ENCODE measurements around the gene ASB10.

The ASB10 gene

DNA sequence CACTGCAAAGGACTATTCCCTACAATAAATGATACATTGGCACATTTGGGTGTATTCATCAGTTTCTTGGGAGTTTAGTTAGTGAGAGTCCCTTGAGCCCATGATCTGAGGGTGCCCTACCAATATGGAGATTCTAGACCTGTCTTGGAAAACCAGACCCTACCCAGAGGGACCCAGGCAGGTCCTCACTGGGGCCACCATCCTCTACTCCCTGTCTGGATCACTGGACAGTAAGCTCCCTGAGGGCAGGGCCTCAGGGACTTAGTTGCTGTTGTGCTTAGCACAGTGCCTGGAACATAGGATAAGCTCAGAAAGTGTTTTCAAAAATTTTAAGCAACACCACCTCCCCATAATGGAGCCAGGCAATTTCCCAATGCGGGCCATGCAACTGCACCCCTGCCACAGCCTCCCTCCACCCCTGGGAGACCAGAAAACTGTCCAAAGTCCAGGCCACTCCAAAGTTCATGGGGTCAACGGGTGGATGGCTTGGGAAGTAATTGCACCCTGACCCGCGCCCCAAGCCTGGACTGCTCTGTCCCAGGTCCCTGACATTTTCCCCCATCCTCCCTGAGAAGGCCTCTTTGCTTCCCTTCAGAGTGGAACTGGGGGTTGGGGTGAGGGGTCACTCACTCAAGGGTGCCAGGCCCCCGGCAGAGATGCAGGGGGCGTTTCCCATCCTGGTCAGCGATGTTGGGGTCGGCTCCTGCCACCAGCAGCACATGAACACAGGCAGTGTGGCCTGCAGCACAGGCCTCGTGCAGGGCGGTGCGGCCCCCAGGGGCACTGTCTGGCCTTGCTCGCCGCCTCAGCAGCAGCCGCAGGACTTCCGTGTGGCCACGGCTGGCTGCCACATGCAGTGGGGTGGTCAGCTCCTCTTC, 1.0 kb downstream of the ASB10 start:
- no peak for DNase-seq

DNA sequence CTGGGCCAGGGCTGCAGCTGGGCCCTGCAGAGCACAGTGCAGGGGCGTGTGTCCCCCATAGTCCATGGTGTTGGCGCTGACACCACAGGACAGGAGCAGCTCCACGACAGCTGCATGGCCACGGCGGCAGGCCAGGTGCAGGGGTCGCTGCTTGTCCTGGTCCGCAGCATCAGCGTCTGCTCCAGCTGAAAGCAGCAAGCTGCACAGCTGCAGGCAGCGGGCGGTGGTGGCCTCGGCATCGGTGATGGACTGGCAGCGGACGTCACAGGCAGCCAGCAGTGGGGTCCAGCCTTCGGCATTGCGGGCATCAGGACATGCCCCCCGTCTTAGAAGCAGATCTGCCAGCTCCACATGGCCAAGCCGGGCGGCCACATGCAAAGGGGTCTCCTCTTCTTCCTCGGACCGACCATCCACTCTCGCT, 6.0 kb downstream of the ASB10 start:
- DNase-seq: no peak

DNA sequence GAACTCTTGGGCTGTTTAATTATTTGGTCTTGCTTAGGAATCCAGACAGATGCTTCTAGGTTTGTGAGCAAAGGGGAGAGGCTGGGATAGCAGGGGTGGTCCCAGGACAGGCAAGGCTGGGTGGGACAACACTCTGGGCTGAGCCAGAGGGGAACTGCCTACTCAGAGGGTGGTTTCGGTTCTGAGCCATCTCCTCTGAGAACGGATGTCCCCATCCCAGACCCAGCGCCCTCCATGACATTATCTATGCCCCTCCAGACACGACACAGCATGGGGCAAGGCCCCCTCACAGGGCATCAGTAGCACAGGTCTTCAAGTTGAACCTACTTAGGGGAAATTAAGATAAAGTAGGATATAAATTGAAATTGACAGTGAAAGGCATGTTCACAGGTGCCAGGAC, 7.1 kb downstream of the ASB10 start:
- DNase-seq: no peak

DNA sequence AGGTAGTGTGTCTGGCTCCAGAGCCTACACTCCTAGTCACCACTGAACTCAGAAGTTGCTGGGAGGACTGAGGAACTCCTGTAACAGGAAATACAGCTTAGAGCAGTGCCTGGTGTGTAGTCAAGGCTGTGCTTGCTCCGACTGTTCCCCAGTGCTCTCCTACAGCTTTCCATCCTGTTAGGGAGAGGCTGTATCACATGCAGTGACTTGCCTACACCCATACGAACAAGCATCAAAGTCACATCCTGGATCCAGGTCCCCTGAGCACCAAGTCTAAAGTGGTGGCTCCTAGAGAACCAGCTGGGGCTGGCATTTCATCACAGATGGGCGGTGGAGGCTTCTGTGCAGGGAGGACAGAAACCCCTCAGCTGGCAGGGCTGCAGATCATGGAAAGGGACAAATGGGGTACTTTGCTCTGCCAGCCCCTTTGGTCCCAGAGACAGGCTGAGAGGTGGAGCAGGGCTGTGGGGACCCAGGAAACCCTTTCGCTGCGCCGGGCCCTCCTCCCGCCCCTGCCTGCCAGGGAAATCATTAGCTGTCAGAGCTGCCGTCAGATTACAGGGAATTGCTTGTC, 7.7 kb downstream of the ASB10 start:
- no peak for DNase-seq

DNA sequence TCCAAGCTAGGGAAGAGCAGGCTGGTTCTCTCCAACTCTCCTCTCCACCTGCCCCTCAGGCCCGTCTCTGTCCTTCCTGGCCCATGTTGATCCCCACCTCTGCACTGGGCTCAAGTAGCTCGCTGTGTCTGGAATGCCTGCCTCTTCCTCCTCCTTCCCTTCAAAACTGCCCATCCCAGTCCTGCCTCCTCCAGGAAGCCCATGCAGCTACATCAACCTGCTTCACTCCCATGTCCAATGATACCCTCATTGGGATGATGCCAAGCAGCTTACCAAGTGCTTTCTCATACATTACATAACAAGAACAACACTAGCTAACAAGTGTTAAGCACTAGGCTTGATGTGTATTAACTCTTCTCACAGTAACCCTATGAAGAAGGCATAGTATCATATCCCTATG, 8.2 kb downstream of the ASB10 start:
- no peak for DNase-seq

DNA sequence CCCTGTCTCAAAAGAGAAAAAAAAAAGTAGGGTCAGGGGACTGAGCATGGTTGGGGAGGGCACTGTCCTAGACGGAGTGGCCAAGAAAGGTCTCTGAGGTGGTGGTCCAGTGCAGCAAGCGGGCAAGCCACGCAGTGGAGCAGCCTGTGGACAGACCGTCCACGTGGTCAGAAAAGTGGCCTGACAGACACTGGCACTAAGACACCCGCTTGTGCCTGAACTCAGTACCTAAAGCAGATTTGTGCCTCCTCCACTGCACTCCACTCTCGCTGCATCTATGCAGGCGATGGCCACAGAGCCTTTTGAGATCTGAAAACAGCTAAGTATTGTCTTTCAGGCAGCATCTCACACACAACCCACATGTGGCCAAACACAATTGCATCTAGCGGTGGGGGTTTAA, 8.8 kb downstream of the ASB10 start:
- no peak for DNase-seq

DNA sequence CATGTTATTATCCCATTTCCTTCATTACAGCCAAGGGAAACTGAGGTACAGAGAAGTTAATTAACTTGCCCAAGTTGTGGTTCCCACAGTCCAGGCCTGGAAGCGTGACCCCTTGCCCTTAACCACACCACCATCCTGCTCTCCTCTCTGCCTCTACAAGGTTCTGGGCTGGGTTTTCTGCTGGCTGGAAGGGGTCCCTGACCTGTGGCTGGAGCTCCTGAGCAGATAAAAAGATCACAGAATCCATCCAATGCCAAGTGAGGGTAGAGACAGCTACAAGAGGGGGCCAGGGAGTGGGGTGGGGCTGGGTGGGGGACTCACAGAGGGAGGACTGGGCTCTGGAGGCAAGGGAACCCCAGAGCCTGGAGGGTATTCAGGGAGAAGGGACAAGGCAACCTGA, 9.7 kb downstream of the ASB10 start:
- DNase-seq: no peak

DNA sequence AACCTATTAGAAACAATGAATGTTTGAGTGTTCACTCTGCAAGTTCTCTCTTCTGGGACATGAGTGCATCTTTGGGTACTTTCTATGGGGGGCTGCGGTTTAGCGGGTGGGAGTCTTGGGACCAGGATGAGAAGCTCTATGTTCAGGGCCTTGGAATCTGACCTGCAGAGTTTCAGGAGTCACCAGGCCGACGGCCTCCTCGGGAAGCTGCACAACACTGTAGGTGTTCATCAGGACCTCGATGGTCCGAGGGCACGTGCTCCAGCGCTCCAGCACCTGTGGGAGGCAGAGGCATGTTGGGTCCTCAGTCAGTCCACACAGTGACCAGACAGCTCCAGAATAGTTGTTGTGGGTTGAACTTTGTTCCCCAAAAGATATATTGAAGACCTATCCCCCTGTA, 10.6 kb downstream of the ASB10 start:
- no peak for DNase-seq

DNA sequence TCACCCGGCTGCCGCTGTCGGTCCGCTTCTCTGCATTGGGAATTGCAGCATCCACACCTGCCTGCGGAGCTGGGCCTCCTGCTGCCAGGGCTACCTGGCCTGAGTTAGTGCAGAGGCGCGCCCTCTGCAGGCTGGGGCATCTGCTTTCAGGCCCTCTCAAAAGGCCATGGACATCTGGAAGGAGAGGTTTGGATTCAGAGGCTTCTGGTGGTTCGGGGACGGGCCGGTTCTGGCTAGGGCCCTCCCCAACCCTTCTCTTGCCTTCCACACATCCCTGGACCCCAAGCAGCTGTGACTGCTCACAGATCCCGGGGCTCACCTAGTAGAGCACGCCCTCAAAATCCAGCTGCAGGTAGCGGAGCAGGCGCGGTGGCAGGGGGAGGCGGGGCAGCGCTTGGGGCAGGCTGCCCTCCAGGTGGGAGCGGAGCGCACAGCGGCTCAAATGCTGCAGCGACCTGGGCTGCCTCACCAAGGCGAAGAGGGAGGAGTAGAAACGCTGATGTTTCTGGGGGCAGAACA, 11.2 kb downstream of the ASB10 start:
- no peak for DNase-seq

DNA sequence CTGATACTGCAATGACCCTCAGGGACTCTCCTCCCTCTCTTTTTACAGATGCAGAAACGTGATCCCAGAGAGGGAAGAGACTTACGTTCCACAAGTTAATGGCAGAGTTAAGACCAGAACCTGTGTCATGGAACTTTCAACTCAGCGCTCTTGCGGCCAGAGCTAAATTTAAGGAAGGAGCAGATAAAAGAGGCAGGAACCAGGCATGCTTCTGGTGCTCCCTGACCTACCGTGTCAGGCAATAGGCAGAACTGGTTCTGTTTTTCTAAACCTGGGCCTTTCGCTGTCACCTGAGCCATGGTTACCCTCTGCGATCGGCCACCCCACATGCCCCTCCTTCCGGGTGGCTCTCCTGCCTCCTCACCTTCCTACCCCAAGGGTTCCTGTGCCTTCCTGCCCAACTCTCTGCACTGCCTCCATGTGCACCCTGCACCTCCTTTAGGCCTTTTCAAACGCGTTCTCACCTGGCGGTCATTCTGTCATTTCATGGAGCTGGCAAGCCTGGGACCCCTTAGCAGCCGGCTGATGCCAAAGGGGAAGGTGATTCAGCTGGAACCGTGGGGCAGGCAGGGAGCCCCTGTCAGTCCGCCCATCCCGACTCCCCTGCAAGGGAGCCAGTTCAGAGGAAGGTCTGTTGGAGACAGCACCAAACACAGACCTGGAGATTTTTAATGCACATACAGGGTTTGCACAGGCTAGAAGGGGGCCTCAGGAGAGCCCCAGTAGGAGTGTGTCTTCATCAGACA, 11.8 kb downstream of the ASB10 start:
- DNase-seq: no peak

DNA sequence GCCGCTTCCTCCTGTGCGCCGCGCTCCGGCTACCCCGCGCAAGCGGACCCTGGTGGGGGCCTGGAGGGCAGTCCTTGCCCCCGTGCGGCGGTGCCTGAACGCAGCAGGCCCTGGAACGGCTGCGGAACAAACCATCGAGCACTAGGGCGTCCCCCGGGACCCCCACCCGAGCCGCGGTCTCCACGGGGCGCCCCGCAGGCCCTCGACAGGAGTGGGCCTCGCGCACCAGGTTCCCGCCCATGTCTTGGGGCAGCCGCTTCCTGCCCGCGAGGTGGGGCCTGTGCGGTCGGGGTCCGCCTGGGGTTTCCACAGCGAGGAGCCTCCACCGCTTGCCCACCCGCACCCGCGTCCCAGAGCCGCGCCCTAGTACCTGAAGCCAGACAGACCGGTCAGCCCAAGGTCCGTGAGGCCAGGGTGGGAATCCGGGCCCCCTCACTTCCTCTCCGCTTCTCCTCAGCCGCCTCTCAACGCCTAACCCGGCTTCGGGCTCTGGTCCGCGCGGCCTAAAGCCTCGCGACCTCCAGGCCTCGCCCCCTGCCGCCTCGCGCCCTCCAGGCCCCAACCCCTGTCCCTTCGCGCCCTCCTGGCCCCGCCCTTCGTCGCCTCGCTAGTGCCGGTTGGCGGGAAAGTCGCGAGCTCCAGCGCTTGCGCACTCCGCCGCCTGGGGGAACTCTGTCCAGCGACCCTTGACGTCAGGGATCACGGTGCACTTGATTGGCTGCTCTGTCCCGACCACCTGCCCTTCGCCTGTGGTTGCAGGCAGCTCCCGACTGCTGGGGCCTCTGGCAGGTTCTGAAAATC, 12.6 kb downstream of the ASB10 start:
- DNase-seq: peak; percentile 17 to 21

DNA sequence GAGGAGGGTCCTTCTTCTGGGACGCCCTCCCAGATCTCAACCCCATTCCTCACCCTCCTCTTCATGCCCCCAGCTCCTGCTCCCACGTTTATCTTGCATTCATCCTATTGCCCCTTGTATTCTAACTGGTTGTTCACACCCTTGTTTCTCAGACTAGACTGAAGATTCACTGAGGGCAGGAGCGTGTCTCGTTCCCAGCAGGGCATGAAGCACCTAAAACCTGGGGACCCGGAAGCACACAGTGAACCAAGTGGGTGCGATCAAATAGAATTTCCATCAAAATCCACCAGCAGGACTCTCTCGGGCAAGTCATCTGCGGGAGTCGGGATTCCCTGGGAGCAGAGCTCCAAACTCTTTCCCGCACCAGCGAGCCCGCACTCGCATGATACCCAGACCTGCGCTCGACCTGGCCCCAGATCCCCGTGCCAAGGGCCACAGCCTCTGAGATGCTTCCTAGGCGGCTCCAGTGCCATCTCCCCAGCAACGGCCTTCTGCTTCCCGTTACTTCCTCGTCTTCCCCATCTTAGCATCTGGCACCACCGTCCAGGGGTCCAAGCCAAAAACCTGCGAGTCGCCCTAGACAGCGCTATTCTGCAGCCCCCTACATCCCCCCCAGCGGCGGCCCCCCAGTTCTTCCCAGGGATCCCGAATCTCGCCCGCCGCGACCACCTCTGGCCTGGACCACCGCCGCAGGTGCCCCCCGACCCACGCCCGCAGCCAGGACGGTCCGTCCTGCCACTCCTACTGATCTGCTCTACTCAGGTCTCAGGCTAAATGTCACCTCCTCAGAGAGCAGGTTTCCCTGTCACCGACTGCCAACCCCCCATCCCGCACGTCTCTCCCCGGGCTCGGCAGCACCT, 13.4 kb downstream of the ASB10 start:
- no peak for DNase-seq

DNA sequence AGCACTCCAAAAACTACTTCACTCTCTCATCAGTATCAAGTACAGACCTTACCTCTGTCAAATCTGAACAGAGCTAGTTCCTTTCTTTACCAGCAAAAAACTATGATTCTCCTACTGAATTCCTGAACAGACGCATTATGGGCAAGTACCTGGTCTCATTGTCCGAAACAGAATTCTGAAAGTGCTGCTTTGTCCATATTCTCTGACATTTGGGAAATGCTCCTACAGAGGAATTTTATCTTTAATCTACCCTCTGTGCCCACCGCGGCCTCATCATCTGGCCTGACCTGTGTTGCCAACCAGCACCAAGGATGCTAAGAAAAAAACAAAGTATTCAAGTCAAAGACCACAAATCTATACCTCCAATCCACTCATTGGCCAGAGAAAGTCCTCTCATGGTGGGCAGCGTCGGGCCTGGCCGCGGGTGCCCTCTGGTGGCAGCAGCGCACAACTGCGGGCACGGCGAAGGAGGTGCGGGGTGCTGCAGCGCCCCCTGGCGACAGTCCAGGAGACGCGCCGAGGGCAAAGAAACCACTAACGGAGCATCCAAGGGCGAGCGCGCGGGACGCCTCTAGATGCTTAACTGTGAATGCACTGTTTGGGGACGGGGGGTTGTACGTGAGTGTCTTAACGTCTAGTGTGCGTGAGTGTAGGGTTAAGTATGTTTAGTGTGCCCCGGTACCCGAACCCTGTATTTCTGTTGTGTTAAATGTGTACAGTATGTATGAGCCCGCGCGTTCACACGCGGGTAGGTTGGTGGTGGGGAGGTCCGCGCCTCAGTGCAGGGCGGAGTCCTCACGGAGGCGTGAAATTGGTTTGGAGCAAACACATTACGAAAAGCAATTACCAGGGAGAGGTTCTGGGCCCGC, 14.5 kb downstream of the ASB10 start:
- peak; percentile 77 to 80 for DNase-seq

DNA sequence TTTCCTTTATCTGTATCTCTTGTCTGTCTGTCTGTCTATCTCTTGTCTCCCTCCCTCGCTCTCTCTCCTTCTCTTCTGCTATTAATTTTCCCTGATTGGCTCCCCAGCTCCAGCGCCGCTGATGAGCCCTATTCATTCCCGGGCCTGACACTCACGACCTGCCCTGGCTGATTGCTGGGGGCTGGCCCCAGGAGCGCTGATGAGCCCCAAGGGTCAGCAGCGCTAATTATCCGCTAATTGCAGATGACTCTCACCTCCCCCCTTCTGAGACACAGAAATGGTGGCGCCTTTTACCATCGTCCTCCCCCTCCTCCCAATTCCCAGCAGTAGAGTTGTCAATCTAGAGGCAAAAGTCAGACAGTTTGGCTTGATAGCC, 18.3 kb downstream of the ASB10 start:
- DNase-seq: no peak

DNA sequence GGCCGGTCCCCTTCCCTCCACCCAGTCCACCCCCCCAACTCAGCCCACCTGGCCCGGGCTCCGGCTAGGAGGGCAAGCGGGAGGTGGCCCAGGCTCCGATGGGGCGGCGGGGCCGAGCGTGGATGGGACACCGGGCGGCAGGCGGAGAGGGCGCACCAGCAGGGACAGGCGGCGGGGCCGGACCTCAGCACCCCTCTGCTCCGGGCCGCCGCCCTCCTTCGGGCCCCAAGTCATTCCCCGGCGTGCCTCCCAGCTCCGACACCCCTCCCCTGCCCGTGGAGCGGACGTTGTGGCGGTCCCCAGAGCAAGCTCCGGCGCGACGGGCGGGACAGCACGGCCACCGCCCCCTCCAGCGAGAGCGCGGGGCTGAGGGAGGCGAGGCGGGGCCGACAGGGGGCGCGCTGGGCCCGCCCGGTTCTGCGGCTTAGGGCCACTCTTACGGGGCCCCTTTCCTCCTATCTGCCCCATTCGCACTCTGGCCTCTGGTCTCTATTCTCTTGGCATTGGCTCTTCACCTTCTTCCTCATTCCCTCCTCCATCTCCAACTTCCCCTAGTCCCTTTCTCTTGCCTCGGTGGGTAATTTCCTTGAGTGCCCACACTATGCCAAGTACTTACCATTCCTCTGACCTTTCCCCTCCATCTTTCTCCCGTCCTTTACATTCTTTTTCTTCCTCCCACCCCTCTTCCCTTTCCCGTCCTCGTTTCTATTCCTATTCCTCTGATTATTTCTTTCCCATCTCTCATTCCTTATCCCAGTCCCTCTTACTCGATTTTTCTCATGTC, 18.9 kb downstream of the ASB10 start:
- peak; percentile 70 to 74 for DNase-seq

DNA sequence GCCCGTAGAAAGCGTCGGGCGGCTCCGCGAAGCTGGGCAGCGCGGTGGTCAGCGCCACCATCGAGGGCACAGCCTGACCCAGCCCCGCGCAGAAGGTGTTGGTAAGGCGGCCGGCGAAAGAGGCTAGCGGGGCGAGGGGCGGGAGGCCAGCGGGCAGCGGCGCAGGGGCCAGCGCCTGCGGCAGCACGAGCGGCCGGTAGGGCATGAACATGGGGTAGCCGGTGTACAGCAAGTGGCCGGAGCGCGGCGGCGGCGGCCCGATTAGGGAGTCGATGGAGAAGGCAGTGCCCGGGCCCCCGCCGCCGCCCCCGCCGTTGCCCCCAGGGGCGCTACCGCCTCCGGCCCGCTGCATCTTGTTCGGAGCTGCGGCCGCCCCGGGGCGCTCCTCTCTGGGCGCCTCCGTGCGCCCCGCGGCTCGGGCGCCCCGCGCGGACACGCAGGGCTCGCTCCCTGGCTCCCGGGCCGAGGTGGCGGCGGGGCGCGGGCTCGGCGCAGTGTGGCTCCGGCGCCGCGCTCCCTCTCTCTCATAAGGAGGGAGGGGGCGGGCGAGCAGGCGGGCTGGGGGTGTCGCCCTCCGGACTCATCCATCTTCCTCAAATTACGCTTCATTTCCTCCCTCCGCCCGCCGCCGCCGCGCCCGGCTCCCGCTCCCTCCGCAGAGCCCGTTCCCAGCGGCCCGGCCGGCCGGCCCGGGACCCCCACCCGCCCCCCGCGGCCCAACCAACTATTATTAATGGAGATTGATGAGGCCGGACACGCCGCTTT, 19.7 kb downstream of the ASB10 start, which contains the start of gene GBX1:
Gene GBX1 (minus strand): TSS at position 498 of the 765 bp plus-strand sequence. CDS start 146 bp downstream, at position 352.
- peak; percentile 14 to 15 for DNase-seq

DNA sequence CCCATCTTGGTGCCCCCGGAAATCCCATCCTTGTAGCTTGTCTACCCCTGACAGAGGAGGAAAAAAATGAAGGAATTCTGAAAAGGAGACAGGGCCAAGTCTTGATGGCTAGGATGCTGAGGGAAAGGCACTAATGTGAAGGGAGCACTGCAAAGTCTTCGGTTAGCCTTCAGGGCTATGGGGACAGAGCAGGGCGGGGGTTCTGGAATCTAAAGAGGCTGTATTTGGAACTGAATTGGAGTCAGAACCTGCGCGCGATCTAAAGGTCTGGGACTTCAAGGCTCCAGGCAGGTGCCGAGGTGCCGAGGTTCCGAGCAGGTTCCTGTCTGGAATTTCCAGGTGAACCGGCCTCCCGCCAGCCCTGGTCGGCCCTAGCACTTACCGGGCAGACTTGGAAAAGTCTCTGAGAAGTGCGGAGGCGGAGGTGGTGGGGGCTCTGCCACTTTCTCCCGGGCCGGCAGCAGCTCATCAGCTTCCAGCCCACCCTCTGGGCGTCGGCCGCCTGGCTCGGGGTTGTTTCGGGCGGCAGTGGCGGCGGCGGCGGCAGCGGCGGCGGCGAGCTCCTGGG, 20.3 kb downstream of the ASB10 start:
- peak in 1 of 2 experiments; percentile 10 for DNase-seq

DNA sequence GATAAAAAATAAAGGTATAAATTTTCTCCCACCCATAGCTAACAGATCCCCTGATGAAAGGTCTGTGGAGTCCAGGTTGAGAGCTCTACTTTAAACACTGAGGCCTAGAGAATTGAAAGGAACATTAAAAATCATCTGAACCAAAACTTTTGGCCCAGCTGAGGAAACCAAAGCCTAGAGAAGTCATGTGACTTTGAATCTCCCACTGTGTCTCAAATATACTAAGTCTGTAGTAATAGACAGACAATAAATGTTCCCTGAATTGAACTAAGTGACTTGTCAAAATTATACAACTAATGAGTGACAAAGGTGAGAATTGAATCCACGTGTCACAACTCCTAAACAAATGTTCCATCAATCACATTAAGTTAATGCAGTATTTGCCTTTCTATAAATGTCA, 25.3 kb downstream of the ASB10 start:
- DNase-seq: no peak

All from activated CD4-positive, alpha-beta T cell treated with anti-CD3 and anti-CD28 coated beads, Interleukin-2, amount 50 U/mL, for 48 hours (primary cell).